Karpas-422 (cell line): ENCODE results near the gene RPS29. TPM values are rescaled to one million over a fixed set of nuclear protein-coding genes. Genes with fewer than 3 reads are reported as not detected.

Experiments used
- DNase-seq: peaks from one replicate; pipeline ENCODE4 v3.0.0-alpha.2; 2015
- H2AFZ ChIP-seq: fragments of 200-600 bp; sonication (generic); 2 replicates; pipeline ENCODE4 v1.6.1; 2014; ENCODE audit warnings: antibody characterized with exemption, low read length, mixed read lengths
- H3K27ac ChIP-seq: fragments of 200-600 bp; sonication (generic); 2 replicates; pipeline ENCODE4 v1.5.1; 2014; ENCODE audit warnings: mild to moderate bottlenecking, low read length, moderate library complexity
- H3K27me3 ChIP-seq: fragments of 200-600 bp; sonication (generic); 2 replicates; pipeline ENCODE4 v1.6.1; 2014; ENCODE audit warnings: low read length, mixed read lengths
- H3K36me3 ChIP-seq: fragments of 200-600 bp; sonication (generic); 2 replicates; pipeline ENCODE4 v1.6.1; 2014; ENCODE audit warnings: low read length, mixed read lengths; ENCODE audit not compliant: insufficient read depth
- H3K4me1 ChIP-seq: fragments of 200-600 bp; sonication (generic); 2 replicates; pipeline ENCODE4 v1.6.1; 2014; ENCODE audit warnings: mild to moderate bottlenecking, low read length, mixed read lengths
- H3K4me2 ChIP-seq: fragments of 200-600 bp; sonication (generic); 2 replicates; pipeline ENCODE4 v1.6.1; 2014; ENCODE audit warnings: low read length, low read depth, mild to moderate bottlenecking; ENCODE audit not compliant: poor library complexity, severe bottlenecking
- H3K4me3 ChIP-seq: fragments of 200-600 bp; sonication (generic); 2 replicates; pipeline ENCODE4 v1.5.1; 2014; ENCODE audit warnings: mild to moderate bottlenecking, antibody characterized with exemption, low read length, mixed read lengths
- H3K79me2 ChIP-seq: fragments of 200-600 bp; sonication (generic); 2 replicates; pipeline ENCODE4 v1.6.1; 2014; ENCODE audit warnings: mild to moderate bottlenecking, low read length, mixed read lengths
- H3K9ac ChIP-seq: fragments of 200-600 bp; sonication (generic); 2 replicates; pipeline ENCODE4 v1.6.0; 2014; ENCODE audit warnings: low read length
- H3K9me2 ChIP-seq: fragments of 200-600 bp; sonication (generic), shearing (Covaris generic); replicated peaks from 2 replicates; pipeline ENCODE4 v1.6.0; 2014; ENCODE audit warnings: mild to moderate bottlenecking, low read length, moderate library complexity; ENCODE audit not compliant: insufficient read depth
- H3K9me3 ChIP-seq: fragments of 300-700, 200-600 bp; sonication (generic); 2 replicates; pipeline ENCODE4 v1.6.1; 2014; ENCODE audit warnings: low read length, mixed read lengths
- H4K20me1 ChIP-seq: fragments of 200-600 bp; sonication (generic); 2 replicates; pipeline ENCODE4 v1.6.1; 2014; ENCODE audit warnings: mild to moderate bottlenecking, antibody characterized with exemption, low read length, low read depth; ENCODE audit not compliant: insufficient read depth
- total RNA-seq: library from RNA; depleted of rRNA; stranded (reverse); fragments of >200 nt; shearing (Covaris generic); gene quantifications from 2 replicates; pipeline ENCODE4 v1.2.3, GENCODE V29; 2014; ENCODE audit warnings: low replicate concordance

The RPS29 gene
- total RNA-seq, 1 experiment from 2014 or later, result 11,491 TPM

DNA sequence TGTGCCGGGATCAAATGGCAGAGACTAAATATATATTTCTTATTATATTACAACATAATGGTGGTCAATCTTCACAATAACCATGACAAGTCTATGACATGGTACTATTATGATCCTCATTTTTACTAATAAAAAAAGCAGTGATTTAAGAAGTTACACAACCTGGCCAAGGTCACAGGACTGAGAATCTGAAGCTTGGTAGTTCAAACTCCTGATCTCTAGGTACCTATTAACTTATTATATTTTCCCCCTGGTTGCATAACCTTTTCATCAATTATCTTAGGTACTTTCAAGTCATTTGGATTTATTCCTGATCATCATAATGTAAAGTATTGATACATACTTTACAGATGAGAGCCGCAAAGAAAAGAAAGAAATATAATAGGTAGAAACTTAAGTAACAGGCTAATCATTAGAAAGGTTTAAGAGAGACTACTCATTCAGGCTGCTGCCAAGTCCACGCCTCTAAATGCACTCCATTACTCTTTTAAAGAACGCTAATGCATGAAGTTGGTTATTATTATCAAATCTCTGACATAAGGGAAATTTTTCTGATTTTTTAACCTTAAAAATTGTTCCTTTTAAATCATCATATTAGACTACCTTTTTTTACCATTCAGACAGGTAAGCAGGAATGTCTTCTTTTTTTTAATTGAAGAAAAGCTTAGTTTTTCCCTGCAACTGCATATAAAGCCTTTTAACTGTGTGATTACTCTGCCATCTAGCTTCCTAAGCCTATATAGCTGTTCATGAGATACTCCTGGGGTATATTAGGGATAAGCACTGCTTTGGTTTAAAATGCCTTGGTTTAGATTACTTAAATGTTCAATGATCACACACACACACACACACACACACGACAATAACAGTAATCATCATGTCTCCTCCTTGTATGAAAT, 35.6 kb downstream of the RPS29 start:
- Histone ChIP-seq H3K9ac (no peak overlapping the region), H3K4me3 (no peak overlapping the region), H4K20me1 (no peaks in the 10 kb centered on the region), H3K27me3 (no peaks in the 10 kb centered on the region), H3K27ac (no peak overlapping the region), H3K36me3 (no peaks in the 10 kb centered on the region), H3K9me2 (no peaks in the 10 kb centered on the region), H3K9me3 (no peaks in the 10 kb centered on the region), H3K4me2 (no peak overlapping the region), H3K79me2 (no peaks in the 10 kb centered on the region), H3K4me1 (no peaks in the 10 kb centered on the region), H2AFZ (no peak overlapping the region)
- peak; percentile 63 for DNase-seq

DNA sequence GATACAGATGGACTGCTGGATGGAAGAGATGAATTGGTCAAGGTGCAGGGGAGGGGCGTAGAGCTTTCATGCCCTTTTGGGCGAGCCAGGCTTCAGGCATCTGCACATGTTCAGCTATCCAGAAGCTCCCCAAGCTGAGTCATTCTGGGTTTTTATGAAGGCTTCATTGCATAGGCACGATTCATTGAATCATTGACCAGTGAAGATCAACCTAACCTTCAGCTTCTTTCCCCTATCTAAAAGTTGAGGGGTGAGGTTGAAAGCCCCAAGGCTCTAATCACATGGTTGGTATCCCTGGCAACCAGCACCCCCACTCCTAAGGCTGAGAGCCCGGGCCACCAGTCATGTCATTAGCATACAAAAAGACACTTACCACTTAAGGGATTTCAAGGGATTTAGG, 36.3 kb downstream of the RPS29 start:
- Histone ChIP-seq H3K4me2 (no peak overlapping the region), H4K20me1 (no peaks in the 10 kb centered on the region), H3K27me3 (no peaks in the 10 kb centered on the region), H3K9me3 (no peaks in the 10 kb centered on the region), H3K9me2 (no peaks in the 10 kb centered on the region), H3K36me3 (no peaks in the 10 kb centered on the region), H3K9ac (no peak overlapping the region), H3K4me3 (no peak overlapping the region), H3K79me2 (no peaks in the 10 kb centered on the region), H3K4me1 (no peaks in the 10 kb centered on the region), H2AFZ (no peak overlapping the region), H3K27ac (no peak overlapping the region)
- no peak for DNase-seq

DNA sequence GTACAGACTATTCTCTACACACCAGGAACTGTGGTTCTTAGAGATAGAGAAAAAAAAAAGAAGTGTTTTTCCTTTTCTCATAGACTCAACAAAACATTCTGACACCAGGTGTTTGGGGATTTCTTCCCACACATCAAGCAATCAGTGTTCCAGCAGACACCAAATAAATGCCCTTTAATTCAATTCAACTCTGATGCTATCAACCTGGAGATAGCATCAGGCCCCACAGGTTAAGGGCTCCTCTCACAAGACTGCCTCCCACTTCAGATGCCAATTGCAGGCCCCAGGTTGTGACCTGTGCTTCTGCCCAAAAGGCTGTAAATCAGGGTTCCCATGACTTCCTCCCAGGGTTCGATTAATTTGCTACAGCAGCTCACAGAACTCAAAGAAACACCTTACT, 36.7 kb downstream of the RPS29 start:
- H3K9ac ChIP-seq, result no peak overlapping the region
- H4K20me1 ChIP-seq, result no peaks in the 10 kb centered on the region
- H3K9me3 ChIP-seq, result no peaks in the 10 kb centered on the region
- H3K79me2 ChIP-seq, result no peaks in the 10 kb centered on the region
- no peak for DNase-seq
- no peak overlapping the region for H3K27ac ChIP-seq
- H3K4me2 ChIP-seq, result no peak overlapping the region
- H3K27me3 ChIP-seq, result no peaks in the 10 kb centered on the region
- H3K4me1 ChIP-seq, result no peaks in the 10 kb centered on the region
- no peaks in the 10 kb centered on the region for H3K36me3 ChIP-seq
- no peaks in the 10 kb centered on the region for H3K9me2 ChIP-seq
- H3K4me3 ChIP-seq, result no peak overlapping the region
- no peak overlapping the region for H2AFZ ChIP-seq

DNA sequence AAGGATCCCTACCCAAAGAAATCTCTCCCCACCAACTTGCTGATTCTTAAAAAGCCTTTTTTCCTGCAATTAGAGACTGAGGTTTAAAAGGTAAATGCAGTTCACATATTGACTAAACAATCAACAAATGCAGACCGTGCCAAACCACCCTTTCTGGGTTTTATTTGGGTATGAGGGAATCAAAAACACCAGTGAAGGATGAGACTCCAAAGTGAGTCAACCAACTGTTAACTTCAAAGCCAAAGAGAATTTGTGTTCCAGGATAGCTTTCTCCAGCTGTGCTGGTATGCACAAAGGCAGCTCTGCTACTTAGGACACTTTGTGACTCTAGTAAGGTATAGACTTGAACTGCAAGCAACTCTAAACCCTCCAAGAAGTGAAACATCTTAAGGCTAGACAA, 39.4 kb downstream of the RPS29 start:
- no peaks in the 10 kb centered on the region; the same call in 1 of the 2 replicates for H3K27me3 ChIP-seq
- H3K36me3 ChIP-seq, result no peaks in the 10 kb centered on the region
- no peaks in the 10 kb centered on the region for H3K4me1 ChIP-seq
- H3K4me2 ChIP-seq, result no peak overlapping the region
- no peak overlapping the region for H3K4me3 ChIP-seq
- H3K9ac ChIP-seq, result no peak overlapping the region
- no peaks in the 10 kb centered on the region for H3K9me2 ChIP-seq
- no peak for DNase-seq
- H2AFZ ChIP-seq, result no peak overlapping the region
- no peaks in the 10 kb centered on the region for H3K9me3 ChIP-seq
- no peaks in the 10 kb centered on the region for H3K79me2 ChIP-seq
- no peak overlapping the region for H3K27ac ChIP-seq
- no peaks in the 10 kb centered on the region for H4K20me1 ChIP-seq

DNA sequence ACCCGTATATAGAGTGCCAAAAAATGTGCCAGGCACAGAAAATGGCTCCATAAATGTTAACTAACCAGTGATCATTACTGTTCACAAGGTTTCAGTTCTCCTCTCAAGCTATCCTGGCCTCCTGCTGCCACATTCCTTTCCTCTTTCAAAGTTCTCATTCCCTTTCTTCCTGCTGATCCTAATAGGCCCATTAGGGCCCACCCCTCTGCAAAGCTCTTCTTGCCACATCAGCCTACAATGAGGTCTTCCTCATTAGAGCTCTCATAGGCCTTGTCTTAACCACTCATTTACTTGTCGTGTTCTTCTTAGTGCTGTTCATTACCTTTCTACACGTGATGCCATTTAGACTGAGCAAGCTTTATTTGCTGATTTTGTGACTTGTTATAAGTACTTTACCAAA, 40.5 kb downstream of the RPS29 start:
- Histone ChIP-seq H3K9me2 (no peaks in the 10 kb centered on the region), H3K4me3 (no peak overlapping the region), H3K9ac (no peak overlapping the region), H3K4me2 (no peak overlapping the region), H3K9me3 (no peaks in the 10 kb centered on the region), H3K27ac (no peak overlapping the region), H3K27me3 (peaks cover 2% of the 10 kb centered on the region), H3K79me2 (no peaks in the 10 kb centered on the region), H3K36me3 (no peaks in the 10 kb centered on the region), H2AFZ (no peak overlapping the region), H3K4me1 (no peaks in the 10 kb centered on the region), H4K20me1 (no peaks in the 10 kb centered on the region)
- no peak for DNase-seq

DNA sequence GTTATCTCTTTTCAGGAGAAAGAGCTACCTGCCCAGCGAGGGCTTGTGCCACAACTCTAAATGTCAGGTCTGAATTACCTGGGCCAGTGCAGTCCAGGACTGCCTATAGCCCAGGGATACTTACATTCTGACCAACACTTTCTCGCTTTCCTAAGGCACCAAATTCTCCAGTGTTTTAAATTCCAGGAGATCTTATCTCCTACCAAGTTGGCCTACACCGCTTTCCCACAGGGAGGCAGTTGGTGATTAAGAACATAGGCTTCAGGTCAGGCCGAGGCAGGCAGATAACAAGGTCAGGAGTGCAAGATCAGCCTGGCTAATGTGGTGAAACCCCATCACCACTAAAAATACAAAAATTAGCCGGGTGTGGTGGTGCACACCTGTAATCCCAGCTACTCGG, 41.1 kb downstream of the RPS29 start:
- Histone ChIP-seq H3K9ac (no peak overlapping the region), H3K79me2 (no peaks in the 10 kb centered on the region), H4K20me1 (no peaks in the 10 kb centered on the region), H3K36me3 (no peaks in the 10 kb centered on the region), H3K27ac (no peak overlapping the region), H3K4me2 (no peak overlapping the region), H3K9me3 (no peaks in the 10 kb centered on the region), H3K27me3 (peaks cover 2% of the 10 kb centered on the region), H3K4me1 (no peaks in the 10 kb centered on the region), H2AFZ (no peak overlapping the region), H3K9me2 (no peaks in the 10 kb centered on the region), H3K4me3 (no peak overlapping the region)
- no peak for DNase-seq

DNA sequence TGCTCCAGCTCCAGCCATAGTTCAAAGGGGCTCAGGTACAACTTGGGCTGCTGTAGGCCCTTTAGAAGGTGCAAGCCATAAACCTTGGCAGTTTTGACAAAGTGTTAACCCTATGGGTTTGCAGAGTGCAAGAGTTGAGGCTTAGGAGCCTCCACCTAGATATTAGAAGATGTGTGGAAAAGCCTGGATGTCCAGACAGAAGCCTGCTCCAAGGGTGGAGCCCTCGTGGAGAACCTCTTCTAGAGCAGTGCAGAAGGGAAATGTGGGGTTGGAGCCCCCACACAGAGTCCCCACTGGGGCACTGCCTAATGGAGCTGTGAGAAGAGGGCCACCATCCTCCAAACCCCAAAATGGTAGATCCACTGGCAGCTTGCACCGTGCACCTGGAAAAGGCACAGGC, 45.1 kb downstream of the RPS29 start:
- Histone ChIP-seq H3K9me3 (no peaks in the 10 kb centered on the region), H3K9ac (no peak overlapping the region), H3K36me3 (no peaks in the 10 kb centered on the region), H3K9me2 (no peaks in the 10 kb centered on the region), H3K4me3 (no peak overlapping the region), H3K4me2 (no peak overlapping the region), H2AFZ (no peak overlapping the region), H3K27ac (no peak overlapping the region), H3K79me2 (no peaks in the 10 kb centered on the region), H3K4me1 (no peaks in the 10 kb centered on the region), H3K27me3 (peaks cover 2% of the 10 kb centered on the region), H4K20me1 (no peaks in the 10 kb centered on the region)
- no peak for DNase-seq

DNA sequence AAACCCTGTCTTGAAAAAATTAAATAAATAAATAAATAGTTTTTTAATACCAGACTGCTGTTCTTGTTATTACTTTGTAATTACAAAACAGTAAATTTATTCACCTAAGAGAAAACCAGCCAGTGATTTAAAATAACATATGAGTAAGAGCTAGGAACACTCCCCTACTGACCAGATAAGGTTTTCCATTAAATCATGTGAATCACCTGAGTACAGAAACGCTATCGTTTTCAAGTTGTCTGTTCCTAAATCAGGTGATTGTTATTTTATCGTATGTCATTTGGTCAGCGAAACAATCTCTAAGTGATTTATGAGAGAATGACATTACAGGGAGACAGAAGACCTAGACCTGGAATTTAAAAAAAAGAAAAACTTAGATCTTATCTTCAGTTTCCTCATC, 47.3 kb downstream of the RPS29 start:
- Histone ChIP-seq H3K9me2 (no peaks in the 10 kb centered on the region), H3K9ac (no peak overlapping the region), H2AFZ (no peak overlapping the region), H3K79me2 (no peaks in the 10 kb centered on the region), H3K9me3 (no peaks in the 10 kb centered on the region), H4K20me1 (no peaks in the 10 kb centered on the region), H3K27ac (no peak overlapping the region), H3K36me3 (no peaks in the 10 kb centered on the region), H3K4me3 (no peak overlapping the region), H3K4me1 (no peaks in the 10 kb centered on the region), H3K27me3 (peaks cover 2% of the 10 kb centered on the region), H3K4me2 (no peak overlapping the region)
- DNase-seq, result no peak
